Parathyroid adenoma (tissue), 2 donors: ENCODE data around the gene NFIB.

ENCODE experiments used
- H2AFZ ChIP-seq: fragments of 300-600 bp; sonication (generic); one replicate; pipeline ENCODE4 v1.7.0; 2017; ENCODE audit warnings: antibody characterized with exemption, mild to moderate bottlenecking
- H3K27ac ChIP-seq: fragments of 300-600 bp; sonication (generic); one replicate; pipeline ENCODE4 v1.7.0; 2017
- H3K27me3 ChIP-seq: fragments of 300-600 bp; sonication (generic); one replicate; pipeline ENCODE4 v1.7.0; 2017; ENCODE audit warnings: low read length; ENCODE audit not compliant: control insufficient read depth, insufficient read depth
- H3K36me3 ChIP-seq: fragments of 300-600 bp; sonication (generic); one replicate; pipeline ENCODE4 v1.7.0; 2017; ENCODE audit warnings: low read length; ENCODE audit not compliant: control insufficient read depth, insufficient read depth
- H3K4me1 ChIP-seq: fragments of 300-600 bp; sonication (generic); one replicate; pipeline ENCODE4 v1.7.0; 2017; ENCODE audit warnings: control low read depth
- H3K4me2 ChIP-seq: fragments of 300-600 bp; sonication (generic); one replicate; pipeline ENCODE4 v1.7.0; 2017; ENCODE audit warnings: low read length
- H3K4me3 ChIP-seq: fragments of 300-600 bp; sonication (generic); one replicate; pipeline ENCODE4 v1.7.0; 2017; ENCODE audit warnings: low read depth, low read length
- H3K79me2 ChIP-seq: fragments of 300-600 bp; sonication (generic); one replicate; pipeline ENCODE4 v1.7.0; 2017; ENCODE audit warnings: control low read depth
- H3K9ac ChIP-seq: fragments of 300-600 bp; sonication (generic); one replicate; pipeline ENCODE4 v1.7.0; 2017; ENCODE audit warnings: mild to moderate bottlenecking
- H3K9me3 ChIP-seq: fragments of 300-600 bp; sonication (generic); one replicate; pipeline ENCODE4 v1.7.0; 2017; ENCODE audit warnings: low read length; ENCODE audit not compliant: control insufficient read depth
- CTCF ChIP-seq: fragments of 300-600 bp; sonication (generic); IDR thresholded peaks from one replicate; pipeline ENCODE4 v1.7.0; 2017; ENCODE audit warnings: antibody characterized with exemption, mild to moderate bottlenecking
- donor health status: primary hyperparathyroidism.

The NFIB gene

GRCh38 chr9:14281136-14281795 lies 32.7 kb downstream of the NFIB start:
- Histone ChIP-seq H3K9ac (no peak overlapping the region), H3K4me1 (no peaks in the 10 kb centered on the region), H3K27ac (no peak overlapping the region), H3K4me2 (no peak overlapping the region), H3K36me3 (no peaks in the 10 kb centered on the region), H3K4me3 (no peak overlapping the region), H3K79me2 (no peaks in the 10 kb centered on the region), H3K27me3 (no peaks in the 10 kb centered on the region), H3K9me3 (no peaks in the 10 kb centered on the region), H2AFZ (no peak overlapping the region)
- no peak for TF ChIP-seq CTCF

DNA sequence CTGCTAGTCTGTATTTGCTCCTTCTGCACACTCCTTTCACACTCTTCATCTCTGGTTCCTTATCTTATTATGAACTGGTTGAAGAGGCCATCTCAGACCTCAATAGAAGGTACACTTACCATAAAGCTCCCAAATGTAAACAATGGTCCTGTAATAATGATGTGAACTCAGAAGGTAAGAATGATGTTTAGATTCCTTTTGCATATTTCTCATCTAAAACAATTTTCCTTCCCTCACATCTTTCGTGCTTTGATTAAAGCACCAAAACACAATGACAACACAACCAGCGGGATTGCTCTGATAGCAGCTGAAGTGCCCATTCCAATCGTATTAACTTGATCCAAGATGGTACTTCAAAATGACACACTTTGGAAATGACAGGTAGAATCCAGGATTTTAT lies 34.3 kb downstream of the NFIB start:
- TF ChIP-seq CTCF: no peak
- H3K27ac ChIP-seq: no peak overlapping the region
- no peak overlapping the region for H3K4me2 ChIP-seq
- H3K9ac ChIP-seq: no peak overlapping the region
- H3K9me3 ChIP-seq: no peaks in the 10 kb centered on the region
- no peak overlapping the region for H3K4me3 ChIP-seq
- no peaks in the 10 kb centered on the region for H3K36me3 ChIP-seq
- H3K27me3 ChIP-seq: no peaks in the 10 kb centered on the region
- no peaks in the 10 kb centered on the region for H3K79me2 ChIP-seq
- no peaks in the 10 kb centered on the region for H3K4me1 ChIP-seq
- no peak overlapping the region for H2AFZ ChIP-seq

DNA sequence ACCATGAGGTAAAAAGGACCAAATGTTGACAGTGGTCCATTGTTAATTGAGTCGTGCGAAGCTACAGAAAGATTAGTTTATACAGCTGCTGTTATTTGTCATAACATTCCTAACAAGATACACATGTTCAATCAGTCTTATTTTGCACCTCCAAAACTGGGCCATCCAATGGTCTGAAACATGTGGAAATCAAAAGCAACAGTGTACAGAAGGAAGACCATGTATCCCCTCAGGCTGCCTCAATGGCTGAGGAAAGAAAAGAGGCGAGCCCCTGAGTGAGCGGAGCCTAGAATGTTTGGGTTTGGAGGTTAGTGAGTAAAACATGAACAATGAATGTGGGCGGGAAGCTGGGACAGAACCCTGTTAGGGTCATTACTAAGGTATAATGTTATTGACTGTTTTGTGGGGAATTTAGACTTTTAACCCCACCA lies 35.6 kb downstream of the NFIB start:
- no peaks in the 10 kb centered on the region for H3K27me3 ChIP-seq
- H3K9ac ChIP-seq: no peak overlapping the region
- no peak overlapping the region for H2AFZ ChIP-seq
- no peak overlapping the region for H3K27ac ChIP-seq
- H3K4me3 ChIP-seq: no peak overlapping the region
- no peaks in the 10 kb centered on the region for H3K4me1 ChIP-seq
- H3K4me2 ChIP-seq: no peak overlapping the region
- no peak for TF ChIP-seq CTCF
- no peaks in the 10 kb centered on the region for H3K9me3 ChIP-seq
- no peaks in the 10 kb centered on the region for H3K36me3 ChIP-seq
- no peaks in the 10 kb centered on the region for H3K79me2 ChIP-seq

DNA sequence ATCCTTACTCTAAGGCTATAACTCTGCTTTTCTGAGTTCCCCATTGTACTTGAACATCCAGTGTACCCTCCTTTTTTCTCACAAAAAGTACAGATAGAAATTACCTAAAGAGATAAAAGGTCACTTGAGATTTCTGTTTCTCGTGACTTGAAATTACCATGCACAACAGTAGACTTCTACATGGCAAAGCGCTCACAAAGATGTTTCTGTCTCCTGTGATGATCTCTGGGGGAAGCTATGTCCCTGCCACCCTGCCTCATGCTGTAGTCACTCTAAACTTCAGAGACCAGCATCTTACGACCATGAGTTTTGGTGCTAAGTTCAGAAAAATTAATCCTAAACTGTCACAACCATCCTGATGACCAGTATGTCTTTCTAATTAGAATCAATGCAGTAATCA lies 36.2 kb downstream of the NFIB start:
- H3K27ac ChIP-seq: no peak overlapping the region
- H3K9me3 ChIP-seq: no peaks in the 10 kb centered on the region
- no peaks in the 10 kb centered on the region for H3K27me3 ChIP-seq
- no peak overlapping the region for H3K9ac ChIP-seq
- no peak overlapping the region for H3K4me2 ChIP-seq
- H3K4me3 ChIP-seq: no peak overlapping the region
- TF ChIP-seq CTCF: no peak
- no peaks in the 10 kb centered on the region for H3K4me1 ChIP-seq
- H2AFZ ChIP-seq: no peak overlapping the region
- no peaks in the 10 kb centered on the region for H3K36me3 ChIP-seq
- H3K79me2 ChIP-seq: no peaks in the 10 kb centered on the region

GRCh38 chr9:14277244-14277643 lies 36.7 kb downstream of the NFIB start:
- Histone ChIP-seq H3K4me2 (no peak overlapping the region), H3K4me1 (no peaks in the 10 kb centered on the region)
- TF ChIP-seq CTCF: no peak

More at GRCh38 chr9:14277244-14277643, 36.7 kb downstream of the NFIB start:
- Histone ChIP-seq H3K9me3 (no peaks in the 10 kb centered on the region), H3K9ac (no peak overlapping the region), H2AFZ (no peak overlapping the region), H3K27me3 (no peaks in the 10 kb centered on the region), H3K27ac (no peak overlapping the region), H3K36me3 (no peaks in the 10 kb centered on the region), H3K4me3 (no peak overlapping the region), H3K79me2 (no peaks in the 10 kb centered on the region)
